H9 (cell line): ENCODE data around the gene SATB1. TPM values are rescaled to one million over a fixed set of nuclear protein-coding genes. Genes with fewer than 3 reads are reported as not detected.

Experiments
- DNase-seq: peaks from one replicate; pipeline ENCODE4 v3.0.0-alpha.2; 2017
- H2AFZ ChIP-seq: one replicate; pipeline ENCODE4 v1.6.1; 2013; ENCODE audit warnings: mild to moderate bottlenecking, low read length, control low read depth, moderate library complexity
- H2AK5ac ChIP-seq: 2 replicates; pipeline ENCODE4 v1.6.1; 2013; ENCODE audit warnings: low read length, control low read depth, mixed read lengths; ENCODE audit not compliant: insufficient read length
- H2BK120ac ChIP-seq: one replicate; pipeline ENCODE4 v1.6.1; 2013; ENCODE audit warnings: low read depth, mild to moderate bottlenecking, low read length, control low read depth, inconsistent platforms; ENCODE audit not compliant: poor library complexity, severe bottlenecking
- H2BK12ac ChIP-seq: 2 replicates; pipeline ENCODE4 v1.6.1; 2013; ENCODE audit warnings: low read length, control low read depth, mixed read lengths, low read depth; ENCODE audit not compliant: insufficient read length
- H2BK15ac ChIP-seq: 2 replicates; pipeline ENCODE4 v1.6.1; 2013; ENCODE audit warnings: low read depth, low read length, control low read depth
- H2BK20ac ChIP-seq: one replicate; pipeline ENCODE4 v1.6.1; 2013; ENCODE audit warnings: low read depth, mild to moderate bottlenecking, low read length, control low read depth, inconsistent platforms; ENCODE audit not compliant: poor library complexity, severe bottlenecking
- H2BK5ac ChIP-seq: 2 replicates; pipeline ENCODE4 v1.6.1; 2013; ENCODE audit warnings: low read length, control low read depth, mixed read lengths; ENCODE audit not compliant: insufficient read length
- H3K14ac ChIP-seq: 2 replicates; pipeline ENCODE4 v1.6.1; 2013; ENCODE audit warnings: low read length, control low read depth; ENCODE audit not compliant: insufficient read depth
- H3K18ac ChIP-seq: 2 replicates; pipeline ENCODE4 v1.6.1; 2013; ENCODE audit warnings: low read depth, mild to moderate bottlenecking, mixed read lengths, low read length, control low read depth; ENCODE audit not compliant: insufficient read length
- H3K23ac ChIP-seq: 2 replicates; pipeline ENCODE4 v1.6.1; 2013; ENCODE audit warnings: low read length, control low read depth, mixed read lengths, low read depth; ENCODE audit not compliant: insufficient read length
- H3K23me2 ChIP-seq: 2 replicates; pipeline ENCODE4 v1.6.1; 2013; ENCODE audit warnings: low read depth, mild to moderate bottlenecking, mixed read lengths, low read length, control low read depth; ENCODE audit not compliant: insufficient read length, poor library complexity, severe bottlenecking
- H3K27ac ChIP-seq: 2 replicates; pipeline ENCODE4 v1.5.1; 2013; ENCODE audit warnings: low read length, control low read depth, mixed read lengths, low read depth; ENCODE audit not compliant: insufficient read length
- H3K27me3 ChIP-seq: 2 replicates; pipeline ENCODE4 v1.6.1; 2013; ENCODE audit warnings: low read length, control low read depth, inconsistent platforms; ENCODE audit not compliant: insufficient read depth
- H3K4ac ChIP-seq: 2 replicates; pipeline ENCODE4 v1.6.1; 2013; ENCODE audit warnings: low read depth, mild to moderate bottlenecking, control low read depth, inconsistent platforms, low read length, moderate library complexity
- H3K4me1 ChIP-seq: 2 replicates; pipeline ENCODE4 v1.6.1; 2013; ENCODE audit warnings: low read length, control low read depth, inconsistent platforms; ENCODE audit not compliant: insufficient read depth
- H3K4me2 ChIP-seq: 2 replicates; pipeline ENCODE4 v1.6.1; 2013; ENCODE audit warnings: low read length, control low read depth, mixed read lengths; ENCODE audit not compliant: insufficient read length, insufficient read depth
- H3K56ac ChIP-seq: 2 replicates; pipeline ENCODE4 v1.6.1; 2013; ENCODE audit warnings: low read depth, mild to moderate bottlenecking, mixed read lengths, low read length, control low read depth; ENCODE audit not compliant: insufficient read length
- H3K79me1 ChIP-seq: 2 replicates; pipeline ENCODE4 v1.6.1; 2013; ENCODE audit warnings: low read depth, mild to moderate bottlenecking, moderate library complexity, low read length, control low read depth, inconsistent platforms; ENCODE audit not compliant: insufficient read depth, poor library complexity, severe bottlenecking
- H3K79me2 ChIP-seq: 2 replicates; pipeline ENCODE4 v1.6.1; 2013; ENCODE audit warnings: low read length, control low read depth, inconsistent platforms; ENCODE audit not compliant: insufficient read depth
- H3K9ac ChIP-seq: 2 replicates; pipeline ENCODE4 v1.6.1; 2013; ENCODE audit warnings: low read length, control low read depth, mixed read lengths; ENCODE audit not compliant: insufficient read length; ENCODE audit errors: extremely low read depth
- H3K9me3 ChIP-seq: one replicate; pipeline ENCODE4 v1.6.1; 2013; ENCODE audit warnings: low read depth, low read length, inconsistent platforms; ENCODE audit not compliant: control insufficient read depth
- H3T11ph ChIP-seq: one replicate; pipeline ENCODE4 v1.6.1; 2013; ENCODE audit warnings: mild to moderate bottlenecking, low read length, control low read depth, inconsistent platforms
- H4K20me1 ChIP-seq: one replicate; pipeline ENCODE4 v1.6.1; 2013; ENCODE audit not compliant: control insufficient read depth, insufficient read length, insufficient read depth
- H4K5ac ChIP-seq: 2 replicates; pipeline ENCODE4 v1.6.1; 2013; ENCODE audit warnings: low read depth, mild to moderate bottlenecking, mixed read lengths, low read length, control low read depth; ENCODE audit not compliant: insufficient read length
- H4K8ac ChIP-seq: replicated peaks from 2 replicates; pipeline ENCODE4 v1.6.1; 2013; ENCODE audit warnings: low read length, control low read depth, mixed read lengths, low read depth; ENCODE audit not compliant: insufficient read length
- H4K91ac ChIP-seq: 2 replicates; pipeline ENCODE4 v1.6.1; 2013; ENCODE audit warnings: low read depth, mild to moderate bottlenecking, moderate library complexity, mixed read lengths, low read length, control low read depth; ENCODE audit not compliant: insufficient read length
- H3K27ac Mint-ChIP-seq, 3 experiments: 2 replicates in 2 of 3; 3 replicates in 1 of 3; pipeline ENCODE4 v1.8.0; 2020 to 2021; ENCODE audit warnings: mixed read lengths in 3 of 3, mild to moderate bottlenecking in 1 of 3, moderate library complexity in 1 of 3
- H3K27me3 Mint-ChIP-seq: 2 replicates; pipeline ENCODE4 v1.8.0; 2021; ENCODE audit warnings: low read depth, mild to moderate bottlenecking, moderate library complexity, mixed read lengths
- H3K36me3 Mint-ChIP-seq, 3 experiments: 2 replicates in 2 of 3; 3 replicates in 1 of 3; pipeline ENCODE4 v1.8.0; 2020 to 2021; ENCODE audit warnings: low read depth in 3 of 3, mixed read lengths in 3 of 3; ENCODE audit not compliant: insufficient read depth in 1 of 3
- H3K4me1 Mint-ChIP-seq, 2 experiments: 2 replicates each; pipeline ENCODE4 v1.8.0; 2020; ENCODE audit warnings: mixed read lengths in 2 of 2
- H3K4me3 Mint-ChIP-seq, 2 experiments: 2 replicates in 1 of 2; 3 replicates in 1 of 2; pipeline ENCODE4 v1.8.0; 2020 to 2021; ENCODE audit warnings: mild to moderate bottlenecking in 2 of 2, mixed read lengths in 2 of 2, moderate library complexity in 1 of 2
- H3K9me3 Mint-ChIP-seq, 2 experiments: 2 replicates in 1 of 2; 3 replicates in 1 of 2; pipeline ENCODE4 v1.8.0; 2020; ENCODE audit warnings: mild to moderate bottlenecking in 2 of 2, mixed read lengths in 2 of 2, moderate library complexity in 1 of 2
- CTCF ChIP-seq: fragments of 200-600 bp; sonication (generic); conservative IDR thresholded peaks from 3 replicates; pipeline ENCODE4 v1.8.0; 2021; ENCODE audit warnings: antibody characterized with exemption, mild to moderate bottlenecking
- WGBS: extraction: QIAGEN DNeasy Blood & Tissue Kit; methylation state at CpG from one replicate; pipeline ENCODE4 v1.1.7; 2013; ENCODE audit warnings: missing lambda C conversion rate, low lambda C conversion rate, mixed read lengths; ENCODE audit not compliant: insufficient read length; ENCODE audit errors: extremely low coverage; 5-methylcytosine and 5-hydroxymethylcytosine counted together
- total RNA-seq: library from RNA; stranded (reverse); gene quantifications from 2 replicates; pipeline ENCODE4 v1.2.1, GENCODE V29; 2021

Gene SATB1
- total RNA-seq, 1 experiment from 2014 or later: 30.7 TPM

- Mint-ChIP-seq H3K36me3 (peaks cover 0 to 8% (median 3%) of the 10 kb centered on the region in 3 experiments; a peak in 2 of 7 replicates), H3K4me1 (peaks cover 27 to 29% of the 10 kb centered on the region in 2 experiments), H3K27ac (peak overlapping the region in 1 of 3 experiments; percentile 95; a peak in 3 of 7 replicates), H3K27me3 (no peaks in the 10 kb centered on the region), H3K9me3 (no peaks in the 10 kb centered on the region; a peak in 1 of 5 replicates), H3K4me3 (peak overlapping the region; percentile 88 to 98)
- Histone ChIP-seq H4K91ac (no peak overlapping the region), H3K27ac (no peak overlapping the region), H2BK120ac (no peak overlapping the region), H2BK20ac (no peak overlapping the region), H3K56ac (no peak overlapping the region), H4K8ac (no peak overlapping the region), H3K23me2 (peaks cover 13% of the 10 kb centered on the region), H3K4me2 (peak overlapping the region; percentile 98), H3K23ac (no peak overlapping the region), H3K9me3 (no peaks in the 10 kb centered on the region), H3K18ac (no peak overlapping the region), H3K4me1 (peaks cover 2% of the 10 kb centered on the region; the same call in 1 of the 2 replicates), H2BK15ac (no peak overlapping the region), H2BK12ac (no peak overlapping the region), H3K9ac (peak overlapping the region; percentile 32), H3T11ph (no peak overlapping the region), H3K79me2 (peaks cover 1% of the 10 kb centered on the region; the same call in 1 of the 2 replicates), H2AK5ac (no peak overlapping the region), H3K14ac (no peak overlapping the region), H2AFZ (no peak overlapping the region), H3K4ac (no peak overlapping the region), H4K5ac (no peak overlapping the region), H3K79me1 (no peaks in the 10 kb centered on the region), H4K20me1 (no peaks in the 10 kb centered on the region), H3K27me3 (no peaks in the 10 kb centered on the region), H2BK5ac (no peak overlapping the region)
- no peak for DNase-seq
- WGBS: no CpG with 5 or more reads among the region's 27 CpGs
- no peak for TF ChIP-seq CTCF
Observed at GRCh38 chr3:18424213-18424728, 868 bp downstream of the SATB1 start.
